NCI-H1092 (cell line): ENCODE measurements around the gene MSTO1.
"Not testable (repeated sequence)": the region's sequence is repeated elsewhere in the genome, so short reads cannot be mapped to it uniquely, and the experiment has no call there.

Experiments
- DNase-seq: peaks from one replicate; lab custom pipeline; 2025; lab: John Stamatoyannopoulos, UW

The MSTO1 gene

GRCh38 chr1:155609515-155610256 is at the start of gene MSTO1:
TSS of gene MSTO1 (plus strand) at chr1:155610218. CDS start at chr1:155610249, 31 bp downstream.
- peak; percentile 97 for DNase-seq

GRCh38 chr1:155561779-155562580 is 48.0 kb upstream of the MSTO1 start:
- not testable (repeated sequence) for DNase-seq

- DNase-seq = peak; percentile 94
Observed at GRCh38 chr1:155562581-155563376, 47.2 kb upstream of the MSTO1 start, which contains the start of gene ASH1L. TSS of gene ASH1L (minus strand) at chr1:155562803. CDS start at chr1:155521519, 41,284 bp downstream.

- DNase-seq = not testable (repeated sequence)
Observed at GRCh38 chr1:155563377-155564022, 46.5 kb upstream of the MSTO1 start.

GRCh38 chr1:155569988-155570592 is 39.9 kb upstream of the MSTO1 start:
- DNase-seq = no peak

- DNase-seq = no peak
Observed at GRCh38 chr1:155570593-155570990, 39.4 kb upstream of the MSTO1 start.

- no peak for DNase-seq
Observed at GRCh38 chr1:155574077-155574476, 35.9 kb upstream of the MSTO1 start.

- not testable (repeated sequence) for DNase-seq
Observed at GRCh38 chr1:155575608-155576007, 34.4 kb upstream of the MSTO1 start.

GRCh38 chr1:155583846-155584245 is 26.2 kb upstream of the MSTO1 start:
- DNase-seq = not testable (repeated sequence)

- not testable (repeated sequence) for DNase-seq
Observed at GRCh38 chr1:155589282-155589681, 20.7 kb upstream of the MSTO1 start.

GRCh38 chr1:155590516-155591247 is 19.3 kb upstream of the MSTO1 start:
- DNase-seq = not testable (repeated sequence)

- DNase-seq = peak; percentile 27
Observed at GRCh38 chr1:155591770-155592169, 18.2 kb upstream of the MSTO1 start.

- DNase-seq = not testable (repeated sequence)
Observed at GRCh38 chr1:155595877-155596474, 14.0 kb upstream of the MSTO1 start.

GRCh38 chr1:155596864-155597263 is 13.2 kb upstream of the MSTO1 start:
- no peak for DNase-seq

GRCh38 chr1:155598842-155599331 is 11.1 kb upstream of the MSTO1 start:
- DNase-seq = no peak

GRCh38 chr1:155599828-155600572 is 10.0 kb upstream of the MSTO1 start:
- not testable (repeated sequence) for DNase-seq

- DNase-seq = no peak
Observed at GRCh38 chr1:155607708-155608107, 2.3 kb upstream of the MSTO1 start.

- no peak for DNase-seq
Observed at GRCh38 chr1:155608888-155609225, 1.2 kb upstream of the MSTO1 start.

- DNase-seq = not testable (repeated sequence)
Observed at GRCh38 chr1:155610257-155610647, 234 bp downstream of the MSTO1 start.
